GM19467 (cell line): ENCODE measurements around the gene NAA80.
"Not testable (repeated sequence)": the region's sequence is repeated elsewhere in the genome, so short reads cannot be mapped to it uniquely, and the experiment has no call there.

ENCODE experiments used
- ATAC-seq: cut with Tn5 transposase; IDR thresholded peaks from one replicate; pipeline ENCODE4 v1.9.1; 2021; ENCODE audit warnings: mild to moderate bottlenecking, moderate library complexity; ENCODE audit not compliant: unreplicated experiment

The NAA80 gene

DNA sequence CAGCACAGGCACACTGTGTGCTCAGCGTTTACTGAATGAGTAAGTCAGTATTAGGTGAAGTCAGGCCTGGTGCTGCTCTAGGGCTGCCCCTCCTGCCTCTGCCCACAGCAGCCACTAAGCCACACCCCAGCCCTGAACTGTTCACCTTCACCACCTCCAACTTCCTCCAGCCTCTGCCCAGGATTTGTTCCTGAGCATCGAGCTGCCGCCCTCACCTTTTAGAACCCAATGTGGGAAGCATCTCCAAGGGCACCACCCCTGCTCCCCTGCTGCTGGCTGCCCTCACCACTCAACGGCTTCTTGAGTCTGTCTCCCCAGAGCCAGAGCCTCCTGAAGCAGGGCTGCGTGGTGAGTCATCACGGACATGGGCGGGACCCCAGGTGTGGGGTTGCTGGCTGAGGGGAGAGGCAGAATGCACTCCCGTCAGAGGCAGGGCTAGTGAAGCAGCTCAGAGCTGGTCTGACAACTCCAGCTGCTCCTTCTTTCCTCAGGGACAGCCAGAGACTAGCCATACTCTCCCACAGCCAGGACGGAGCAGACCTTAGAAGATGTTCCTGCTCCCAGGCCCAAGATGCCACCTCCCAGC lies 17.5 kb upstream of the NAA80 start:
- ATAC-seq = no peak

DNA sequence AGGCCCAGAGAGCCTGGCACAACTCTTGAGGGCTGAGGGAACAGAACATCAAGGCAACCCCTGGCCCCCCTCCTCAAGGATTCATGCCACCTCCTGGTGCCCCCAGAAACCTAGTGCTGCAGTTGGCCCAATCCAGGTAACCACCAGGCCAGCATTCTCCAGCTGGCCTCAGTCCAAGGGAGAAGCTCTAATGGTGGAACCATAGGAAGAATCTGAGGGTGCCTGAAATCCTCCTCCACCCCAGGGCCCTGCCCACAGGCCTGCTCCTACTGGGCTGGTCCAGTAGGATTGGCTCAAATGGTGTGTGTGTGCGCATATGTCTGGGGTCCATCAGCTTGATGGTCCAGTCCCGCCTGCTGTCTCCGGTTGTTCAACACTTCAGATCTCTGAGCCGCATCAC lies 15.6 kb upstream of the NAA80 start:
- no peak for ATAC-seq

DNA sequence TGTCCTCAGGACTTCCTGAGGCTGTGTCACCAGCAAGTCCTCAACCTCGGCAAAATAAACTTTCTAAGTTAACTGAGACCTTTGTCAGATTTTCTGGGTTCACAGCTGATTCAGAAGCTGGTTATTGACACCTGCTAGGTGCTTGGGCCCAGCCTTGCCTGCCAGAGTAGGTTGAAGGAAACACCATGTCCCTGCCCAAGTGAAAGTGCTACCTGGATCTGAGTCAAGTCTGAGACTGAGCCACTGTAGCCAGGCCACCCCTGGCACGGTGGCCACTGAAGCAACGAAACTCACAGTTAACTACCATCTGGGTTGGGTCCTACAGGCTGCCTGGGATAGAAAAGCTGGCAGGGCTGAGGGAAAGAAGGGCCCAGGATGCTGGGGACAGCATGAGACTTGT lies 15.1 kb upstream of the NAA80 start:
- no peak for ATAC-seq

DNA sequence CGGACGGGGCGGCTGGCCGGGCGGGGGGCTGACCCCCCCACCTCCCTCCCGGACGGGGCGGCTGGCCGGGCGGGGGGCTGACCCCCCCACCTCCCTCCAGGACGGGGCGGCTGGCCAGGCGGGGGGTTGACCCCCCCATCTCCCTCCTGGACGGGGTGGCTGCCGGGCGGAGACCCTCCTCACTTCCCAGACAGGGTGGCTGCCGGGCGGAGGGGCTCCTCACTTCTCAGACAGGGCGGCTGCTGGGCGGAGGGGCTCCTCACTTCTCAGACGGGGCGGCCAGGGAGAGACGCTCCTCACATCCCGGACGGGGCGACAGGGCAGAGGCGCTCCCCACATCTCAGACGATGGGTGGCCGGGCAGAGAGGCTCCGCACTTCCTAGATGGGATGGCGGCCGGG lies 12.8 kb upstream of the NAA80 start:
- ATAC-seq = not testable (repeated sequence)

DNA sequence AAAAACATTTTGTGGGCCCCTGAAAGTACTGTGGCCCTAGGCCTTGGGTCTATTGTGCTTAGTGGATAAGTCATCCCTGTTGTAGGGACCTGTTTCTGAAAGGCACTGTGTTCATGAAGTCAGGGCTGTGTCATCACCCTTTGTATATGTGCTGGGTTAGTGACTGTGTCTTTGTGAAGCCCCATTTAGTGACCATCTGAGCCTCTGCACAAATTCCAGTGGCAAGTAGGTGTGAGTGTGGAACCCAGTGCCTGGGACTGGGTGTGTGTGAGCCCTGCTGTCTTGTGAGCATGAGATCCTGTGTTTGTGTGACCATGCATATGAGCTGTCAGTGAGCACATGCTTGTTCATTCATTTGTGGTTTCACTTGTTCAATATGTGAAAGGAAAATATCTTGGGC lies 5.4 kb upstream of the NAA80 start:
- ATAC-seq = no peak

DNA sequence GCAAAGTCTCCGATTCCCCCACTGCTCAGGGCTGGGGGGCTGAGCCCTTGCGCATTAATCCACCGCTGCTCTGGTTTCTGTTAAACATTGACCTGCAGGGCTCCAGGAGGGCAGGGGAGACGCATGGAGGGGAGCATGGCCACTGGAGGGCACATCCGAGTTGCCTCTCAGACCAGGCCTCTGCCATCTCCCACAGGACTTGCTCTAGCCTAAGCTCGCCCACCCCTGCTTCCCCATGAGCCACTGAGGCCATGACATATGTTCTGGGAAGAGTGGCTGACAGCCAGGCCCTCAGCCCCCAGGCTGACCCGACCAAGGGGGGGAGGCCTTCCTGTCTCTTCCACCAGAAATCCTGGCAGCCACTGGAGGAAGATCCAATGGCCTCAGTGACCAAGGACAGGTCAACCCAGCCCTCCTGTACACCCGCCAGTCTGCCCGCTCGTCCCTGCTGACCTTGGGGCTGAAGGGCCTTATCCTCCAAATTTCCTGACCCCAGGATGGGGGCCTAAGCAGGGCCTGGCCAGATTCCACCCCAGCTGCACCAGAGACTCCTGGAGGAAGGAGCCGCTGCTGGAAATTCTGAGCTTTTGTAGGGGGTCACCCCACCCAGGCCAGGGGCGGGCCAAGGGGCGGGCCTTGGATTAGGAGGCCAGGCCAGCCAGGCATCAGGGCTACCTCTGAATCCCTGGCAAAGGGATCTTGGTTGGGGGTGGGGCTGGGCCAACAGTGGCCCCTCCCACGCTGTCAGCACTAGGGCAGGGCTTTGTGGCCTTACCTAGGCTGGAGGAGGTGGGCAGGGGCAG lies 4.0 kb upstream of the NAA80 start, which contains the start of gene HYAL1:
TSS of gene HYAL1 (minus strand) at position 562 of the 803 bp plus-strand sequence. CDS start 618 bp downstream, outside the sequence.
- ATAC-seq = no peak

DNA sequence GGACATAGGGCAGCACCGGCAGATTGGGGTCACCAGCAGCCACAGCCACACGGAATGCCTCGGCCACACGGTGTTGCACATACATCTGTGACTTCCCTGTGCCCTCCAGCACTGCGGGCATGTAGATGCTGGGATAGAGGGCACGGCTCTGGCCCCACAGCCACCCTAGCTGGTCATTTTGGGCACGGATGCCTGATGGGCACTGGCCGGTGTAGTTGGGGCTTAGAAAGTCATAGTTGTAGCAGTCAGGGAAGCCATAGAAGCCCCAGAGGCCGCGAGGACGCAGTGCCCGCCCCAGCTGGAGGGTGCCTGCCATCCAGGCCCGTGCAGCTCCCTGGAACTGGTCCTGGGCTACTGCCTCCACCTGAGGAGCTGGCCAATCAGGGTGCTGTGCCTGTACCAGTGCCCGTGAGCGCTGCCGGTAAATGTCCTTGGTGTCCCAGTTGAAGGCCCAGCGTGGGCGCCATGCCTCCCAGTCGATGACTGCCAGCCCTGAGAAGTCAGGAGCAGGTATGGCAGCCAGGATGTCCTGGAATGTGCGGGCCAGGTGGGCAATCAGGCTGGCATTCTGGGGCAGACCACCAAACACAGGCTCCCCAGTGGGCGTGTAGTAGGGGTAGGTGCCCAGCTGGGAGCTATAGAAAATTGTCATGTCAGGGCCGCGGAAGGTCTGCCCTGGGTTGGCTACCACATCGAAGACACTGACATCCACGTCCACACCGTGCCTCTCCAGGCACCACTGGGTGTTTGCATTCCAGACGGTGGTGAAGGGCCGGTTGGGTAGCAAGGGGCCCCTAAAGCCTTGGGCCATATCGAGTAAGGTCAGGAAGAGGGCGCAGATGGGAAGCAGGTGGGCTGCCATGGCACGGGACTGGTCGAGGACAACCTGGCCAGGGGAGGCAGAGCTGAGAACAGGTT lies 3.1 kb upstream of the NAA80 start:
- no peak for ATAC-seq

DNA sequence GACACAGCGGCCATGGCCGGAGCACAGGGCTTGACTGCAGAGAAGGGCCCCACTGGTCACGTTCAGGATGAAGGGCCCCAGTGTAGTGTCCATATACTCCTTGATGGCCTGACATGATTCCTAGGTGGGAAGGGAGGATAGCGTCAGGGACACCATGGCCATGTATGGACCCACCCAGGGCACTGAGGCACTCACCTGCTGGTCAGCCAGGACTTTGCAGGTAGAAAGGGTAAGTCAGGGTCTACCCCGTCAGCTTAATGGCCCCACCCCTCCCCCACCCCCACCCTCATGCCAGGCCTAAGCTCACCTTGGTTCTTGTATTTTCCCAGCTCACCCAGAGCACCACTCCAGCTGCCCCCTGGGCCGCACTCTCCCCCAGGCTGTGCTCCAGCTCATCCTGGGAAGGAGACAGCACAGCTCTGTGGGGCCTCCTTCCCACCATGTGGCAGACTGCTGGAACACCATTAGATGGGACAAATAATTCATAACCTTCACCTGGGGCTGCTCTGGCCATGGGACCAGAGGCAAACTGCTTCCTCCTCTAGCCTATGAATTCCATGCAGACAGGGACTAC lies 1.6 kb upstream of the NAA80 start:
- no peak for ATAC-seq

DNA sequence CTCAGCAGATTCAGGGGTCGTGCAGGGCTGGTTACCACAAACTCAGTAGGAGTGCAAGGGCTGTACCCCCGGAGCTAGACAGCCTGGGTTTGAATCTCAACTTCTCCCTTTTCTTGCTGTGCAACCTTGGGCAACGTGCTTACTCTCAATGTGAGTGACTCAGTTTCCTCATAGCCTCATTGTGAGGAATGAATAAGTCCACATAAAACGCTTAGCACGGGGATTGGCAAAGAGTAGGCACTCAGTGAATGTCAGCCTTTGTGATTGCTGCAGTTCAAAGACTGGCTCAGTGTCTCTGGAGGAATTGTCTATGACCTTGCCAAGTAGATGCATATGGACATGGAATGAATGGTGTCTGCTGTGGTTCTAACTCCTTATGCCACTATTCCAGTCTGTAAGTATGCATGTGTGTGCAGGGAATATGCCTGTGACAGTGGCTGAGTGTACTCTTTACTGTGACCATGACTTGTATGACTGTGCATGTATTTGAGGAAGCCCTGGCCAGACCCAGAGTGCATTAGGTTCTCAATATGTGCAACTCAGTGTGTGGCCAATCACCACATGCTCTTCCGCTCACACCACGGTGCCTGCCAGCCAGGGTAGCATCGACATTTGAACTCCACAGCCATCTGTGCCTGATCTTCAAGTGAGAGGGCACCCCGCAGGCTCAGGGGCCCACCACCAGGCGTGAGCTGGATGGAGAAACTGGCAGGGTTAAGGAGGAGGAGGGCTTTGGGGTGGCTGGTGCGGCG lies 900 bp upstream of the NAA80 start:
- ATAC-seq = no peak

DNA sequence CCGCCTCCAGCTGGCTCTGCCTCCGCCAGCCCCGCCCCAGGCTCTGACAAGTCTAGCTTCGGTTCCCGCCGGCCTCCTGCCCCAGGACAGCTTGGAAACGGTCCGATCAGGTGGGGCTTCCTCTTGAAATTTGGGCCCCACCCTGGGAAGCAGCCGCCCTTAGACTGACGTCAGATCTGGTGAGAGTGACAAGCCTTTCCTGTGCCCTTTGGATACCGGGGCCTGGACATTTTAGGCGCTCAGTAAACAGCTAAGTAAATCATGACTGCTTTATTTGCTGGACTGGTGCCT lies 378 bp upstream of the NAA80 start:
- ATAC-seq = no peak

DNA sequence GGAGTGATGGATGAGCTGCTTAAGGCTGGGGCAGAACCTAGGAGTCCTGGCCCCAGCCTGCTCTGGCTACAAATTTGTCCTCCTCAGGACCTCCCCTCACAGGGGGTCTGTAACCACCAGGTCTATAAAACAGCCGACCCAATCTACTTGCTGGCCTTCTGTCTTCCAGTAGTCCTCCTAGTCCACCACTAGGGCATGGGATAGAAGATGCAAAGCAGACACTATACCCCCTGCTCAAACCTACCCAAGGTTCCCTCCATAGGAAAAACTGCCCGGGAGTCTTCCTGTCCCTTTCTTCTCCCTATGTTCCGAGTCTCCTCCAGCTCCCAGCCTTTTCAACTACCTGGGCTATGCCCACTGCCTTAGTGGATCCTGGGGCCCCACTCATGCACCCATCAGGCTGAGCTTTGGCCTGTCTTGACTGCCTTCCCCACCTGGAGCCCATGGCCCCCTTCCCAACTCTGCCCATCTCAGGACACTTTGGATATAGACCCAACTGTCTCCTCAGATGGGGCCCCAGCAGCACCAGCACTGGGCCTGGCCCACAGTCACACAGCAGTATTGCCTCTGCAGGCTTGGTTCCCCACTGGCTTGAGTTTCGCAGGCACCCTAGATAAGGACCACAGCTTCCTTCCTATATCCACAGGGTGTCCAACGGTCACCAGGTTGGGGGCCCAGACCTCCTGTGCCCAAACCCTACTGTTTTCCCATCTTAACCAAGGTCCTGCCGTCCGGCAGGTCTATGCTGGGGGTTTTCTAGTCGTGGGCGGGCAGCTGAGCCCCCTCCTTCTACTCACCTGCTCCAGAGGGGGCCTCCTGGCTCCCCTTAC lies 1.1 kb downstream of the NAA80 start:
- no peak for ATAC-seq

DNA sequence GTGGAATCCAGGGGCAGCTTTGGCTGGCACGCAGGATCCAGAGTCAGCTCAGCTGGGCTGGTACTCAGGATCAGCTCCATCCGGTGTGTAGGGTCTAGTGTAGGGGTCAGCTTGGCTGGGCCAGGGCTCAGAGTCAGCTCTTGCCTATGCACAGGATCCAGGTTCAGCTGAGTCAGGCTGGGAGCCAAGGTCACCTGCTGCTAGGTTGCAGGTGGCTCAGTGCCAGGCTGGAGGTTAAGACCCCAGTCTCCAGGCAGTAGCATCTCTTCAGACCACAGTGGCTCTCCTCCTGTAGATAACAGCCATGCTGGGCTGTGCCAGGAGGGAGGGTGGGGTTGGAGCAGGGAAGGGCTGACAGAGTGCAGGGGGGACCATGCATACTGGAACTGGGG lies 1.8 kb downstream of the NAA80 start:
- ATAC-seq = no peak

DNA sequence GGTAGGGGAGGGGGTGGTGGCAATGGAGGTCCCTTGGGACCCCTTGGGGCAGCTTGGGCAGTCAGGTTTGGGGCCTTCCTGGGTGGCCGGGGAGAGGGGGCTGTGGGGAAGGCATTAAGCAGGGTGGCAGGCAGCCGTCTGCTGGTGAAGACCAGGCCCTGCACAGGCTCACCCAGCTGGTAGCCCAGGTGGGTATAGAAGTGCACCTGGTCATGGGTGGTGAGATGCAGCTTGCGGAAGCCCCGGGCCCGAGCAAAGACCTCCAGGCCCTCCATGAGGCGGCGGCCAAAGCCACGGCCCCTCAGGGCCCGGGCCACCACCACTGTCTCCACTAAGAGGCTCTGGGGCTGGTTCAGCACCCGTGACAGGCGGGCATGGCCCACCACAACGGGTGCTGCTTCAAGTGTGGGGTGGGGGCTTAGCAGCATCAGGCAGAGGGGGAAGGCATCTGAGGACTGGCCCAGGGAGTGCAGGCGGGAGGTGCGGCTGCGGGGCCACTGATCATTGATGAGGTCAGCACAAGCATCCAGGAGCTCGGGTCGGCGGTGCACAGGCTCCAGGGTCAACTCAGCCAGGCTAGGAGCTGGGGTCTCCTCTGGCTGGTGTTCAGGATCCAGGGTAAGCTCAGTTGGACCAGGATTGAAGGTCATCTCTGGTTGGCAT lies 2.4 kb downstream of the NAA80 start:
- no peak for ATAC-seq

DNA sequence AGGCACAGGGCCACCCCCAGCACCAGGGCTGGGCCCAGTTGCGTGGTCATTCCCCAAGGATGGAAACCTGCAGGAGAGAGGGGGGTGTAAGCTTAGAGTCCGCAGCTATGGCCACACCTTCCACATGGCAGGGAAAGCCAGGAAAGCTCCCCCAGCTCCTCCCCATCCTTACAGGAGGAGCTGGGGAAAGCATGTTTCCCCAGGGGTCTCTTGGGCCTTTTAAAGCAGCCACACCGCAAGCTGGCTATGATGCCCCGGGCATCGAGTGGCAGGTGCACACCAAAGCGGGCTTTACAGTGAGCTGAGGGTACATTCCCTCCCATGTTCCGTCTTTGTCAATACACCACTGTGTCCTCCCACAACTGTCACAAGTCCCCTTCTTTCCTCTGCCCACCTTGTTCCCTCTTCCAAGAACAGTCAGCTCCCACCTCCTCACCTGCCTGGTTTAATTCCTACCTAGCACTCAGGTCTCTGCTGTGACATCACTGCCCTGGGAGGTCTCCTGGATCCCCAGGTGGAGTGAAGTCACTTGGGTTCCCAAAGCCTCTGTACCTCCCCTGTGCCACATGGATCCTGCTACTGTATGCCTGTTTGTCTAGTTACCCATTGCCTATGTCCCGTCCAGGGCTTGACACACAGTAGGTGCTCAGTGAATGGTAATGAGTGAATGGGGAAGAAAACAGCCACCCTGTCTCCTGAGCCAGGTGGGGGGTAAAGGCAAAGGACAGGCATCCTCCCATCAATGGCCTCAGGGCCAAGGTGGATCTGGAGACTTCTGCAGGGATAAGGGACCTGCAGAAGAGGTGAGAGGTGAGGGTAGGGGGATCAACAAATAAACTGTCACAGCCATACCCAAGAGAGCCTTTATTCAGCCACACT lies 3.4 kb downstream of the NAA80 start:
- ATAC-seq = no peak

DNA sequence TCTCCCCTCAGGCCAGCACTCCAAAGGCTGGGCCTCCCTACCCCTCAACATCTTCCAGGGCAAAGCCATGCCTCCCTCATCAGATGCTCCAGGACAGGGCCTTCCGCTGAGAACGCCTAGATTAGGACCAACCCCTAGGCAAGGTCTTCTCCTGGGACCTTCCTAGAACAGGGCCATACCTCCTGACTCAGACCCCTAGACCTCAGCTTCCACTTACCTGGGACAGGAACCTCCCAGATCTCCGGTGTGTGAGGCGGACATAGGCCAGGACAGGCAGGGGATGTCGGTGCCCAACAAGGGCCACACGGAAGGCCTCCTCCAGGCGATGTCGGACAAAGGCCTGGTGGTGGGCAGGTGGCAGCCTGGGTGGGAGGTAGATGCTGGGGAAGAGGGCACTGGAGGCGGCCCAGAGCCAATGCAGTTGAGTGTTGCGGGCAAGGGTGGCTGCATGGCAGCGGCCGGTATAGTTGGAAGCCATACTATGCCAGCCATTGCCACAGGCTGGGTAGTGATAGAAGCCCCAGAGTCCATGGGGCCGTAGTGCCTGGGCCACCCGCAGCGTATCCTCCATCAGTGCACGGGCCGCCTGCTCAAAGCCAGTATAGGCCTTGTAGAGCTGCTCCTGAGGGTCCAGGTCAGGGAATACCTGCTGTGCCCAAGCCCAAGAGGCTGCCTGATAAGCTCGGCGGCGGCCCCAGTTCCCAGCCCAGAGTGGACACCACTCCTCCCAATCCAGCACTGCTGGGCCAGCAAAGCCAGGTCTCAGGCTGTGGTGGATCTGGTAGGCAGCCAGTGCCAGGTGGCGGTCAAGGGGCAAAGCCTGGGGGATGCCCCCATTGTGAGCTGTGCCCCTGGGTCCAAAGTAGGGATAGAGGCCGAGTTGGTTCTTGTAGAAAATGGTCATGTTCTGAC lies 4.5 kb downstream of the NAA80 start:
- no peak for ATAC-seq

DNA sequence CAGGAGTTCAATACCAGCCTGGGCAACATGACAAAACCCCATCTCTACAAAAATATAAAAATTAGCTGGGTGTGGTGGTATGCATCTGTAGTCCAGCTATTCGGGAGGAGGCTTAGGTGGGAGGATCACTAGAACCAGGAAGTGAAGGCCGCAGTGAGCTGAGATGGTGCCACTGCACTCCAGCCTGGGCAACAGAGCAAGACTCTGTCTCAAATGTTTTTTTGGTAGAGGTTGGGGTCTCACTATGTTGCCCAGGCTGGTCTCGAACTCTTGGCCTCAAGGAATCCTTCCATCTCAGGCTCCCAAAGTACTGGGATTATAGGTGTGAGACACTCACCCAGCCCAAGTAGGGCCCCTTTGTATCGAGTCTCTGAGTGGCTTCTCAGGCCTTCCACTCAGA lies 5.1 kb downstream of the NAA80 start:
- no peak for ATAC-seq

DNA sequence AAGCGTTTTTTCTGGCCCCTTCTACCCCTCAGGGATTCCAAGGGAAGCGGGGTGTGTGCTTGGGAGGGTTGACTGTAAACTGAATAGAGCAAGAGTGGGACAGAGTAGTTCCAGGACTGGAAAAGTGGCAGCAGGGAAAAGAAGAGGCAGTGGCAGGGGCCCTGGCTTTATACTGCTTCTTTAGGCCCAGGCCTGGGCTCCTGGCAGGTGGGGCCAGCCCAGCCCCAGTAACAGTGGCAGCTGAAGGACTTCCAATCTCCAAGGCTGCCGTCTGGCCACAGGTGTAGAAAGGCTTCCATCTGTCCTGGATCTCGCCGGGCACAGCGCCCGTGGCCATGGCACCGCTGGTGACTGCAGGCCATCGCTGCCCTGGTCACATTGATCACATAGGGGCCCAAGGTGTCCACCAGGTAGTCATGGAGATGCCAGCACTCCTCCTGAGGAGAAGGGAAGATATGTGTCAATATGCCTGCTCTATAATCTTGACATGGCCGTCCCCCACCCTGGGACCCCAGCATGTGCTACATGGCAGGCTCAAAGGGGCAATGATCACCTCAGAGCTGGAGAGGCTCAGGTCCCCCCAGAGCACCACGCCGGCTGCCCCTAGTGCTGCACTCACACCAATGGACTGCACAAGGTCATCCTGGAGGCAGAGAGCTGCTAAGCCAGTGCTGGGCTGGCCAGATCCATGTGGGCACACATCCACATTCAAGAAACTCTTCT lies 6.0 kb downstream of the NAA80 start:
- ATAC-seq = no peak
